Nephron progenitor cell (in vitro differentiated cells): ENCODE measurements around the gene SLC22A2.
A peak's percentile ranks its signal among the peaks of the same experiment; 100 is the strongest.

Experiments
- DNase-seq: peaks from one replicate; pipeline ENCODE4 v3.0.0; 2021
- H3K27ac Mint-ChIP-seq: 2 replicates; pipeline ENCODE4 v1.8.0; 2021; ENCODE audit warnings: mild to moderate bottlenecking, moderate library complexity, mixed read lengths
- H3K27me3 Mint-ChIP-seq: 2 replicates; pipeline ENCODE4 v1.8.0; 2021; ENCODE audit warnings: mild to moderate bottlenecking, low read depth, mixed read lengths; ENCODE audit not compliant: poor library complexity
- H3K36me3 Mint-ChIP-seq: 2 replicates; pipeline ENCODE4 v1.8.0; 2021; ENCODE audit warnings: low read depth, mixed read lengths
- H3K4me1 Mint-ChIP-seq: 2 replicates; pipeline ENCODE4 v1.8.0; 2021; ENCODE audit warnings: mixed read lengths
- H3K4me3 Mint-ChIP-seq: 2 replicates; pipeline ENCODE4 v1.8.0; 2021; ENCODE audit warnings: mild to moderate bottlenecking, moderate library complexity, mixed read lengths
- H3K9me3 Mint-ChIP-seq: 2 replicates; pipeline ENCODE4 v1.8.0; 2021; ENCODE audit warnings: mild to moderate bottlenecking, moderate library complexity, mixed read lengths
- CTCF ChIP-seq: fragments of 200-600 bp; sonication (generic); IDR thresholded peaks from 2 replicates; pipeline ENCODE4 v1.5.0; 2021; ENCODE audit warnings: antibody characterized with exemption

Gene SLC22A2

GRCh38 chr6:160260367-160260766 lies 1.7 kb upstream of the SLC22A2 start:
- DNase-seq = no peak
- Mint-ChIP-seq H3K9me3 (no peaks in the 10 kb centered on the region), H3K27me3 (peaks cover 14% of the 10 kb centered on the region), H3K27ac (no peak overlapping the region), H3K4me3 (no peak overlapping the region), H3K36me3 (no peaks in the 10 kb centered on the region), H3K4me1 (peaks cover 35% of the 10 kb centered on the region)
- TF ChIP-seq CTCF = no peak

DNA sequence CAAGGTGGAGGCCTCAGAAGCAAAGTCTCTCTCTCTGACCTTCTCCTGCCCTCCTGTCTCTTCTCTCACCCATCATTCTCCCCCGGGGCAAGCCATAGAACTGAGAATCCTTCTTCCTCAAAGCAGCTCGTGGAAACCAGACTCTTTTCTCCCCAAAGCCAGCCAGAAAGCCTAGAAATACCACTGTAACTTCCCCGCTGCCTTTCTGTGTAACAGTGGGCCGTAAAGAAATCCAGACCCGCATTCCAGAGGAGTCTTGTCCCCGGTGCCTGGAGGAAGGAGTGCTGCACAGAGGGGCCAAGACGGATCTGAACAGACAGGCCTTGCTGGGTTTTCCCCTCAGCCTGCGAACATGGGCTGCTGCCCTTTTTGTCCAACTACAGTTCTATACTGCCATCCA lies 977 bp upstream of the SLC22A2 start:
- H3K27ac Mint-ChIP-seq = peak overlapping the region; percentile 55

GRCh38 chr6:160259143-160259425 lies 463 bp upstream of the SLC22A2 start:
- H3K36me3 Mint-ChIP-seq = no peaks in the 10 kb centered on the region
- H3K27me3 Mint-ChIP-seq = peaks cover 14% of the 10 kb centered on the region
- no peak overlapping the region for H3K4me3 Mint-ChIP-seq
- H3K4me1 Mint-ChIP-seq = peaks cover 47% of the 10 kb centered on the region
- no peak for TF ChIP-seq CTCF
- no peak for DNase-seq
- no peaks in the 10 kb centered on the region for H3K9me3 Mint-ChIP-seq
- no peak overlapping the region for H3K27ac Mint-ChIP-seq

More for the DNA sequence above, 977 bp upstream of the SLC22A2 start:
- Mint-ChIP-seq H3K36me3 (no peaks in the 10 kb centered on the region), H3K9me3 (no peaks in the 10 kb centered on the region), H3K4me3 (no peak overlapping the region), H3K27me3 (peaks cover 14% of the 10 kb centered on the region), H3K4me1 (peaks cover 43% of the 10 kb centered on the region)
- peak; percentile 15 for DNase-seq
- no peak for TF ChIP-seq CTCF

- Mint-ChIP-seq H3K9me3 (no peaks in the 10 kb centered on the region), H3K27me3 (peaks cover 8% of the 10 kb centered on the region), H3K4me3 (no peak overlapping the region), H3K36me3 (no peaks in the 10 kb centered on the region), H3K27ac (no peak overlapping the region), H3K4me1 (peaks cover 38% of the 10 kb centered on the region)
- TF ChIP-seq CTCF = no peak
- no peak for DNase-seq
Observed at GRCh38 chr6:160256445-160256844, 2.2 kb downstream of the SLC22A2 start.

GRCh38 chr6:160254467-160255312 lies 3.9 kb downstream of the SLC22A2 start:
- no peaks in the 10 kb centered on the region for H3K9me3 Mint-ChIP-seq
- H3K36me3 Mint-ChIP-seq = no peaks in the 10 kb centered on the region
- no peak for DNase-seq
- TF ChIP-seq CTCF = no peak
- peak overlapping the region; percentile 27 for H3K27ac Mint-ChIP-seq
- H3K4me3 Mint-ChIP-seq = no peak overlapping the region
- peaks cover 5% of the 10 kb centered on the region for H3K27me3 Mint-ChIP-seq
- peaks cover 25% of the 10 kb centered on the region for H3K4me1 Mint-ChIP-seq

DNA sequence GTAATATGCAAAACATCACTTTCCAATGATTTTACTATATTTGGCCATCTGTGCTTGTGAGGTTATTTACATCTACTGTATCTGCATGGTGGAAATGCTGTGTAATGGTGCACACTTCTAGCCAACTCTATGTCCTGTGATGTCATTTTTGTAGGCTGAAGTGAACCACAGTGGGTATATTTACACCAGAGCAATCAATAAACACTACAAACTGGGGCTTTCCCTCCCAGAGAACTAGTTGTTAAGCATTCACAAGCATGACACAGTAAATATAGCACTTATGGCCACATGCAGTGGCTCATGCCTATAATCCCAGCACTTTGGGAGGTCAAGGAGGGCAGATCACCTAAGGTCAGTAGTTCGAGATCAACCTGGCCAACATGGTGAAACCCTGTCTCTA lies 4.9 kb downstream of the SLC22A2 start:
- H3K9me3 Mint-ChIP-seq = no peaks in the 10 kb centered on the region
- H3K4me1 Mint-ChIP-seq = peaks cover 19% of the 10 kb centered on the region
- H3K27me3 Mint-ChIP-seq = peaks cover 5% of the 10 kb centered on the region
- TF ChIP-seq CTCF = no peak
- no peak for DNase-seq
- no peak overlapping the region for H3K4me3 Mint-ChIP-seq
- no peak overlapping the region for H3K27ac Mint-ChIP-seq
- H3K36me3 Mint-ChIP-seq = no peaks in the 10 kb centered on the region
